Uterus (tissue), 4 donors: ENCODE measurements around the gene EXOC3. TPM values are rescaled to one million over a fixed set of nuclear protein-coding genes. Genes with fewer than 3 reads are reported as not detected.

ENCODE experiments used
- DNase-seq, 2 donors: peaks; one replicate each; pipeline ENCODE4 v3.0.0-alpha.2; 2019 to 2020
- H3K27ac ChIP-seq, 2 donors: fragments of 200-600 bp; sonication (generic); 1 replicate in 1 of 2; 2 replicates in 1 of 2; pipeline ENCODE4 v1.5.1; 2016 to 2018
- H3K27me3 ChIP-seq, 2 donors: fragments of 200-600 bp; sonication (generic); one replicate each; pipeline ENCODE4 v1.5.1; 2018 to 2019; ENCODE audit warnings: control low read depth in 1 of 2
- H3K36me3 ChIP-seq, 2 donors: fragments of 200-600 bp; sonication (generic); one replicate each; pipeline ENCODE4 v1.5.1; 2019; ENCODE audit warnings: control low read depth in 1 of 2
- H3K4me1 ChIP-seq, 2 donors: fragments of 200-600 bp; sonication (generic); one replicate each; pipeline ENCODE4 v1.5.1; 2018 to 2019; ENCODE audit warnings: control low read depth in 1 of 2
- H3K4me3 ChIP-seq, 2 donors: fragments of 200-600 bp; sonication (generic); 1 replicate in 1 of 2; 2 replicates in 1 of 2; pipeline ENCODE4 v1.5.1; 2018 to 2019; ENCODE audit warnings: mild to moderate bottlenecking in 1 of 2
- H3K9me3 ChIP-seq, 2 donors: fragments of 200-600 bp; sonication (generic); one replicate each; pipeline ENCODE4 v1.5.1; 2019; ENCODE audit warnings: control low read depth in 1 of 2
- CTCF ChIP-seq, 4 experiments: fragments of 200-600 bp in 2 of 4; fragments of 450-650 bp in 2 of 4; sonication (generic) in 2 of 4; IDR thresholded peaks; one replicate each; pipeline ENCODE4 v1.5.1; 2016 to 2019; ENCODE audit warnings: antibody characterized with exemption in 4 of 4, mild to moderate bottlenecking in 2 of 4, moderate library complexity in 1 of 4
- POLR2A ChIP-seq, 2 donors: fragments of 450-650 bp; IDR thresholded peaks; one replicate each; pipeline ENCODE4 v1.6.1; 2016; ENCODE audit warnings: antibody characterized with exemption in 2 of 2, mild to moderate bottlenecking in 1 of 2, moderate library complexity in 1 of 2
- intact Hi-C: fragments of 100-400 bp; cut with DNase I; formaldehyde crosslinking; loops from one replicate; pipeline ENCODE4 v1.15.1; 2023; ENCODE audit warnings: low total_unique reads
- total RNA-seq, 4 donors: library from RNA; depleted of rRNA in 3 of 4; stranded (reverse); fragments of >200 nt in 3 of 4; gene quantifications; one replicate each; pipeline versions ENCODE4 v1.1.0 to v1.2.4, GENCODE V29; 2014 to 2023
- donor health status: DM: yes; HTN: yes; CAD: no.

Gene EXOC3
- total RNA-seq, 4 donors from 2014 or later = 30.6 to 64.4 (median 50.2) TPM

GRCh38 chr5:446883-447263 is 3.9 kb downstream of the EXOC3 start:
- peaks cover 0 to 16% of the 10 kb centered on the region in 2 donors for H3K4me1 ChIP-seq
- H3K4me3 ChIP-seq = no peak overlapping the region
- no peaks in the 10 kb centered on the region for H3K36me3 ChIP-seq
- H3K27me3 ChIP-seq = no peaks in the 10 kb centered on the region
- H3K27ac ChIP-seq = no peak overlapping the region
- intact Hi-C loops = no loop called here
- DNase-seq = no peak
- TF ChIP-seq CTCF (IDR thresholded peaks at IDR 0.05) (peak in 1 of 4 experiments; percentile 35), POLR2A (IDR thresholded peaks at IDR 0.05) (no peak)
- H3K9me3 ChIP-seq = peaks cover 0 to 6% of the 10 kb centered on the region in 2 donors

GRCh38 chr5:447501-447900 is 4.5 kb downstream of the EXOC3 start:
- H3K36me3 ChIP-seq = no peaks in the 10 kb centered on the region
- no peak for DNase-seq
- H3K4me3 ChIP-seq = no peak overlapping the region
- H3K27ac ChIP-seq = no peak overlapping the region
- no peak for TF ChIP-seq CTCF (IDR thresholded peaks at IDR 0.05)
- no peak for TF ChIP-seq POLR2A (IDR thresholded peaks at IDR 0.05)
- peaks cover 0 to 10% of the 10 kb centered on the region in 2 donors for H3K4me1 ChIP-seq
- H3K27me3 ChIP-seq = no peaks in the 10 kb centered on the region
- peaks cover 0 to 9% of the 10 kb centered on the region in 2 donors for H3K9me3 ChIP-seq
- intact Hi-C loops = no loop called here

GRCh38 chr5:448061-448765 is 5.2 kb downstream of the EXOC3 start:
- TF ChIP-seq POLR2A (IDR thresholded peaks at IDR 0.05) (no peak), CTCF (IDR thresholded peaks at IDR 0.05) (no peak)
- intact Hi-C loops = no loop called here
- Histone ChIP-seq H3K4me1 (peaks cover 0 to 8% of the 10 kb centered on the region in 2 donors), H3K9me3 (peaks cover 0 to 9% of the 10 kb centered on the region in 2 donors), H3K27ac (no peak overlapping the region), H3K4me3 (no peak overlapping the region), H3K27me3 (no peaks in the 10 kb centered on the region), H3K36me3 (no peaks in the 10 kb centered on the region)
- DNase-seq = no peak

- Histone ChIP-seq H3K4me3 (no peak overlapping the region), H3K27me3 (no peaks in the 10 kb centered on the region), H3K4me1 (peaks cover 0 to 7% of the 10 kb centered on the region in 2 donors), H3K36me3 (no peaks in the 10 kb centered on the region), H3K27ac (no peak overlapping the region), H3K9me3 (peaks cover 0 to 9% of the 10 kb centered on the region in 2 donors)
- TF ChIP-seq POLR2A (IDR thresholded peaks at IDR 0.05) (no peak), CTCF (IDR thresholded peaks at IDR 0.05) (no peak)
- DNase-seq = no peak
- intact Hi-C loops = no loop called here
Observed at GRCh38 chr5:448766-449090, 5.8 kb downstream of the EXOC3 start.

- H3K4me1 ChIP-seq = peaks cover 0 to 3% of the 10 kb centered on the region in 2 donors
- no peaks in the 10 kb centered on the region for H3K27me3 ChIP-seq
- H3K36me3 ChIP-seq = no peaks in the 10 kb centered on the region
- no peak overlapping the region for H3K27ac ChIP-seq
- peaks cover 0 to 9% of the 10 kb centered on the region in 2 donors for H3K9me3 ChIP-seq
- intact Hi-C loops = no loop called here
- no peak overlapping the region for H3K4me3 ChIP-seq
- DNase-seq = no peak
- no peak for TF ChIP-seq POLR2A (IDR thresholded peaks at IDR 0.05)
- TF ChIP-seq CTCF (IDR thresholded peaks at IDR 0.05) = no peak
Observed at GRCh38 chr5:449151-449550, 6.2 kb downstream of the EXOC3 start.
